Cardiac fibroblast (primary cell): ENCODE measurements around the gene PRR16.

Source experiments
- DNase-seq, 2 donors: peaks; one replicate each; pipeline versions ENCODE4 v3.0.0 to v3.0.0-alpha.2; 2010; ENCODE audit warnings: low read depth in 2 of 2
- H3K4me3 ChIP-seq, 2 donors: replicated peaks in 1 of 2; 1 replicate in 1 of 2; 2 replicates in 1 of 2; pipeline ENCODE4 v1.5.1; 2011; ENCODE audit warnings: low read depth in 2 of 2, low read length in 2 of 2, mild to moderate bottlenecking in 2 of 2, moderate library complexity in 1 of 2
- TF ChIP-seq, protein P1 (sequence below): IDR thresholded peaks from one replicate; pipeline ENCODE4 v1.5.1; 2011; ENCODE audit warnings: low read depth, mild to moderate bottlenecking, low read length, inconsistent platforms

Gene PRR16

DNA sequence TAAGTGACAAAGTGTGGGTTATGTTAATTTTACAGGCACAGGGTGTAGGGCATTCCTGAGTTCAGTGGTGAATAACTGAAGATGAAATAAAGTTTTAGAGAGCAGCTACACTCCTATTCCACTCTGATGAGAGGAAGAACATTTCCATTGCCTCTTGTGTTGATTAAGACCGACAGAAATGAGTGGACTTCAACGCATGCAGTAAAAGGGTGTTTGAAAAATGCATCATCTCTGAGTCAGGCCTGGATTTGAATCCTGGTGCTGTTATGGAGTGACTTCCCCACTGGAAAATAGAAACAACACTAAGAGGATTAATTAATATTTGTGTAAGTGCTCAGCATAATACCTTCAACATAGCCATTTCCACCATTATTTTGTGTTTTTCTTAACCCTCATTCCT is 86.3 kb downstream of the PRR16 start:
- H3K4me3 ChIP-seq = no peak overlapping the region
- DNase-seq = peak in 1 of 2 donors; percentile 62
- TF ChIP-seq, protein P1, sequence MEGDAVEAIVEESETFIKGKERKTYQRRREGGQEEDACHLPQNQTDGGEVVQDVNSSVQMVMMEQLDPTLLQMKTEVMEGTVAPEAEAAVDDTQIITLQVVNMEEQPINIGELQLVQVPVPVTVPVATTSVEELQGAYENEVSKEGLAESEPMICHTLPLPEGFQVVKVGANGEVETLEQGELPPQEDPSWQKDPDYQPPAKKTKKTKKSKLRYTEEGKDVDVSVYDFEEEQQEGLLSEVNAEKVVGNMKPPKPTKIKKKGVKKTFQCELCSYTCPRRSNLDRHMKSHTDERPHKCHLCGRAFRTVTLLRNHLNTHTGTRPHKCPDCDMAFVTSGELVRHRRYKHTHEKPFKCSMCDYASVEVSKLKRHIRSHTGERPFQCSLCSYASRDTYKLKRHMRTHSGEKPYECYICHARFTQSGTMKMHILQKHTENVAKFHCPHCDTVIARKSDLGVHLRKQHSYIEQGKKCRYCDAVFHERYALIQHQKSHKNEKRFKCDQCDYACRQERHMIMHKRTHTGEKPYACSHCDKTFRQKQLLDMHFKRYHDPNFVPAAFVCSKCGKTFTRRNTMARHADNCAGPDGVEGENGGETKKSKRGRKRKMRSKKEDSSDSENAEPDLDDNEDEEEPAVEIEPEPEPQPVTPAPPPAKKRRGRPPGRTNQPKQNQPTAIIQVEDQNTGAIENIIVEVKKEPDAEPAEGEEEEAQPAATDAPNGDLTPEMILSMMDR = no peak

DNA sequence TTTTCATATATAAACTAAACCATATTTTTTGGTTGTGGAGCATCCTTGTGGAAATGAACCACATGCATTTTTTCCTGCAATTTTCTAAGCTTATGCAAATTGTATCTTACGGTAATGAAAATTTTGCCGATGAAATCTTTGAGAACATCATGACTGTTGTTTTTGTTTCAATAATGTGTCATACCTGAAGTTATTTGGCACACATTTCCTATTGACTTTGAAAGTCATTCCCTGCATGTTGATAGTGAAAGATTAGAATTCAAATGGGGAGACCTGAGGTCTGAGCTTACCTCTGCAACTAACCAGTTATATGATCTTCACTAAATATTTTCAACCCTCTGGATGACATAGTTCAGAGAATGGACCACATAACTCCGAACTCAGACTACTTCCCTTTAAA is 88.5 kb downstream of the PRR16 start:
- TF ChIP-seq, protein P1 = no peak
- H3K4me3 ChIP-seq = no peak overlapping the region
- DNase-seq = peak in 1 of 2 donors; percentile 64

DNA sequence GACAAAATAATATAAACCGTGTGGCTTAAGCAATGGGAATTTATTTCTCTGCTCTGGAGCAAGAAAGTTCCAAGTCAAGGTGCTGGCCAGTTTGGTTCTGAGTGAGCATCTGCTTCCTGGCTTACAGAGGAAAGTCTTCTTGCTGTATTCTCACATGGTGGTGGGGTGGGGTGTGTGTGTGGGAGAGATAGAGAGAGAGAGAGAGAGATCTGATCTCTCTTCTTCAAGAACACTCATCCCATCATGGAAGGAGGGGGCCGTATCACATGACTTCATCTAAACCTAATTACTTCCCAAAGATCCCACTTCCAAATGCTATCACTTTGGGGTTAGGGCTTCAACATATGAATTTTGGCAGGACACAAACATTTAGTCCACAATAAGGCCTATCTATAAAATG is 91.2 kb downstream of the PRR16 start:
- TF ChIP-seq, protein P1 = no peak
- no peak overlapping the region for H3K4me3 ChIP-seq
- no peak for DNase-seq

DNA sequence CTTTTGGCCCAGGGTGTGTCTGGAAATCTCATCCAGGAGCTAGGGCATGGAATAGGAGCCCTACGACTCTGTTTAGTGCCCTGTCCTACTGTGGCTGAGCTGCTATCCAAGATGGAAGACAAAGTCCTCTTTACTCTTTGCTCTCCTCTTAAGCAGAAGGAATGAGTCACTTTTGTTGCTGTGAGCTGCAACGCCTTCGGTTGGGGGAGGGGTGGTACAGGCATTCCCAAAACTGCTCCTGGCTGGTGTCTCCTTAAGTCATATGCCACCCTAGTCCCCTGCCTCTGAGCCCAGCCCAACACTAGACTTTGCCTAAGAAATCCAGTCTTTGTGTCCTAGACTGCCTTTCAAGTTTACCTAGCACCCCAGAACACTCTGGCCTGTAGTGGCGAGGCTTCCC is 99.9 kb downstream of the PRR16 start:
- no peak overlapping the region for H3K4me3 ChIP-seq
- no peak for DNase-seq
- TF ChIP-seq, protein P1 = no peak

DNA sequence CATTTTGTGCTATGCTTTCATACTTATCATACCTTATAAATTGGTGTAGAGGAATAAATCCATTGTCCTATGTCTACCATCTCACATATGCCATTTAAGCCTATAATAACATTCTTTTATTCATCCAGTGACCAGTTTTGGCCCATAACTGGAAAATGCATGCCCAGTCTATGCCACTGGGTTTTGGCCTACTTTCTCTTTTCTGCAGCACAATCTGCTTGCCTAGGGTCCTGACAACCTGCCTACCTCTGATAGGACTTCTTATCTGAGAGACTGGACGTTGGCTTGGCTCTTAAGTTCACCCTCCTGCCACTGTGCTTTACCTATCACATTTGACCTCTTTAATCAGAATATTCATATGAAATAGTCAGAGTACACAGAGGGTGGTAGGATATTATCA is 103.0 kb downstream of the PRR16 start:
- no peak overlapping the region for H3K4me3 ChIP-seq
- TF ChIP-seq, protein P1 = no peak
- no peak for DNase-seq

DNA sequence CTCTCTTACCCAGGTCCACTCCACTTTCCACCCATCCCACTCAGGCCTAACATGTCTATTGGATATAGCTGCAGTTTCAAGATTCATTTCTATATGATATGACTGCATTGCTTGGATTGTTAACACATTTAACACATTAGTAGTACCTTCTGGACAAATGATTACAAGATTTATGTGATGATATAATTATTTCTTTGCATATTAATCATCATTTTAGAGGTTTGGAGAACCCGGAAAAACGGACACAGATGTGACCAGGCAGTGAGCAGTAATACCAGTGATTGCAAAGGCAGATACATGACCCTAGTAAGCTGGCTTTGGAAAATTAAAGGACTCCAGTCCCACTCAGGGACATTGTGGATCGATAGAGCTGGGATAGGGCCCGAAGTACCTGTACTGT is 103.8 kb downstream of the PRR16 start:
- TF ChIP-seq, protein P1 = no peak
- no peak overlapping the region for H3K4me3 ChIP-seq
- no peak for DNase-seq

DNA sequence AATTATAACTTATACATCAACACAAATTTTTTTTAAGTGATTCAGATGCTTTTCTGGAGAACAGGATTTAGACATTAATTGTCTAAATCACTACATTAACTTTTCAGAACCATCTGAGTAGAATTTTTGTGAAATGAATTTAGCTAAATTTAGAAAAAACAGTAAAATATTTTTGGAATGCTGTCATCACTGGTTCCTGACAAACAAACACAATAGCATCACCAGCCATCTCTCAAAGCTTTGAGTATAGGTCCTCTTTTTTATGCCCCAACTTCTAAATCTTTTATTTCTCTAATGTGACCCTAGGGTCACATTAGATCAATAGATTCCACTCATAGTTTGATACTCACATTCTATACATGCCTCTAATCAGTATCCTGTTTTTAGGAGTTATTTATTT is 104.6 kb downstream of the PRR16 start:
- peak; percentile 17 to 62 for DNase-seq
- no peak overlapping the region for H3K4me3 ChIP-seq
- TF ChIP-seq, protein P1 = no peak
